ENCODE results near the gene ANKS1A.

DNA sequence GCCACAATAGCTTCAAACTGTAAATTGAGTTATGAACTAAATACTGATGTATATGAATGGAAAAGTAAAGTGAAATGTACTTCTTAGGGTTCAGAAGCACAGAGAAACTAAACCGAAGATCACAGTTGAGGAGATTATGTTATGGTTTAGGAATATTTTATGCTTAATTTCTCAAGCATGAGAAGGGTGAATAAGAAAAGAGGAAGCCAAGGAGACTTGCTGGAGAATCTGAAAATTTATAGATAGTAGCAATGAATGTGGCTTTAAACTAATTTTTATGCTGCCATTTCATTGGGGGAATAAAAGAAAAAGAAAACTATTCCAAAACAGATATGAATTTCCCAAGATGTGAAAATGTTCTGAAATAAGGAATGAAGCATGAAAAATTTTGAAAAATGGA is 5.6 kb downstream of the ANKS1A start:
- TF ChIP-seq CTCF (conservative IDR thresholded peaks at IDR 0.05) (no peak), EZH2 (IDR thresholded peaks at IDR 0.05; ENCODE audit: low read depth) (no peak)

All from PC-9 (cell line).